ENCODE measurements around the gene ALG9. TPM values are rescaled to one million over a fixed set of nuclear protein-coding genes. Genes with fewer than 3 reads are reported as not detected.
"Not testable (repeated sequence)": the region's sequence is repeated elsewhere in the genome, so short reads cannot be mapped to it uniquely, and the experiment has no call there.

ALG9 gene
- total and polyA plus RNA-seq, 7 experiments from 2014 or later, result 14.1 to 30.2 (median 27.8) TPM

DNA sequence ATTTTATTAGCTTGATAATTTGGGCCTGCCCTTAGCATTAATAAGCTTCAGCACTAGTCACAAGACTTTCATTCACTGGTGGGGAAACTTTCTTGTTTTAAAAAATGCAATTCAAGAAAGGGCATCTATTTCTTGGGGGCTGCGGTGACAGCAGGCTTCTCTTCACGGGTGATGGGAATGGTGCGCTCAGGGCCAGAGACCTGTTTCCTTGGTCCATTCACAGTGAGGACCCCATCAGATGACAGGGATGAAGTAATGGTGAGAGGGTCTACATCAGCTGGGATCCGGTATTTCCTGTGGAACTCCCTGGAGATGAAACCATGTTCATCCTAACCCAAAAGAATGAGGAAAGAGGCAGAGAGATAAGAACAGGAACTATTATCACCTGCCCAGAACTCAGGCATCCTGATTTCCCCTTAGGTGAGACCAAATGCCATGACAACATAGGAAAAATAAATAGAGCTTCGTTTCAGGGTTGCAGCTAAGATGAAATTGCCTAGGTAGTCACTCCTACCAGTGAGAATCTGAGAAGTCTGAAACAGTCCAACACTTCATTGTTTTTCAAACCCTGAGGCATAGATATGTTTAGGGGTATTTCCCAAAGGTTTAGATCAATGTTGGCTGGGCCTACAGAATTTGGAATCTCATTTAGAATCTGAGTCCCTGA is 37.4 kb upstream of the ALG9 start:
- H3K9me3 ChIP-seq (ENCODE audit: control insufficient read depth in 2 of 3, low read length in 3 of 3), result no peaks in the 10 kb centered on the region
- POLR2A ChIA-PET, result no interaction called here
- CTCF ChIA-PET, result interaction anchor here (1.2 kb wide), 1 partner anchor 24 kb away, joined by 3 read pairs; no protein-coding TSS in a partner anchor
- no peaks in the 10 kb centered on the region for H3K4me1 Mint-ChIP-seq
- H3K27ac ChIP-seq (ENCODE audit: low read depth, low read length), result no peak overlapping the region
- peaks cover 0 to 4% (median 1%) of the 10 kb centered on the region in 11 donors for H3K9me3 Mint-ChIP-seq
- H3K36me3 ChIP-seq (ENCODE audit: control insufficient read depth in 2 of 3, insufficient read depth in 3 of 3, low read length in 3 of 3), result no peaks in the 10 kb centered on the region
- DNase-seq, result no peak
- H3K4me3 Mint-ChIP-seq, result no peak overlapping the region
- intact Hi-C loops (cut with micrococcal nuclease), result no loop called here
- peaks cover 0 to 3% of the 10 kb centered on the region in 2 donors for H3K27me3 ChIP-seq (ENCODE audit: control insufficient read depth in 2 of 2, insufficient read depth in 2 of 2, low read length in 2 of 2)
- no peak overlapping the region for H3K27ac Mint-ChIP-seq
- H3K4me3 ChIP-seq (ENCODE audit: low read length), result no peak overlapping the region
- ATAC-seq, result no peak
- H3K4me1 ChIP-seq (ENCODE audit: control insufficient read depth in 2 of 2, insufficient read depth in 2 of 2, low read length in 2 of 2), result no peaks in the 10 kb centered on the region
- peaks cover 22 to 56% (median 28%) of the 10 kb centered on the region in 5 donors for H3K27me3 Mint-ChIP-seq
- peaks cover 0 to 14% (median 5%) of the 10 kb centered on the region in 5 donors for H3K36me3 Mint-ChIP-seq

DNA sequence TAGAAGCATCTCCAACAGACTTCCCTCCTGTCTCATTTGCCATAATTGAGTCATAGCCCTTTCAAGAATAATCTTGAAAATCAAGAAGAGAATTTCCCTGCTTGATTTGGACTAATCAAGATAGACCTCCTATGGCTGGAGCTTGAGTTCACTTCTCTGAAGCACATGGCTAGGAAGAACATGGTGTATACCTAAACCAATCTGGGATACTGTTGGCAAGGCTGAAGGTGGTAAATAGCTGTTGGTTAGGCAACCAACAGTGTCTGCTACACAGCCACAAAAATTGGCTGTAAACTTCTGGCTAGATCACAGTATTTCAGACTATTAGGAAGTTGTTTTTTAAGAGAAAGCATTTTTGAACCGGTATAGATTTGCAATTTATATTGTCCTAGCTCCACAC is 35.3 kb upstream of the ALG9 start:
- peaks cover 0 to 4% (median 1%) of the 10 kb centered on the region in 11 donors for H3K9me3 Mint-ChIP-seq
- H3K4me3 Mint-ChIP-seq, result no peak overlapping the region
- no peaks in the 10 kb centered on the region for H3K4me1 ChIP-seq (ENCODE audit: control insufficient read depth in 2 of 2, insufficient read depth in 2 of 2, low read length in 2 of 2)
- CTCF ChIA-PET, result no interaction called here
- H3K27ac ChIP-seq (ENCODE audit: low read depth, low read length), result no peak overlapping the region
- DNase-seq (no peak), ATAC-seq (no peak)
- H3K4me3 ChIP-seq (ENCODE audit: low read length), result no peak overlapping the region
- H3K36me3 Mint-ChIP-seq, result peaks cover 0 to 30% (median 10%) of the 10 kb centered on the region in 5 donors
- no peaks in the 10 kb centered on the region for H3K9me3 ChIP-seq (ENCODE audit: control insufficient read depth in 2 of 3, low read length in 3 of 3)
- POLR2A ChIA-PET, result no interaction called here
- H3K27me3 Mint-ChIP-seq, result peaks cover 10 to 49% (median 17%) of the 10 kb centered on the region in 5 donors
- no peak overlapping the region for H3K27ac Mint-ChIP-seq
- H3K36me3 ChIP-seq (ENCODE audit: control insufficient read depth in 2 of 3, insufficient read depth in 3 of 3, low read length in 3 of 3), result no peaks in the 10 kb centered on the region
- H3K4me1 Mint-ChIP-seq, result no peaks in the 10 kb centered on the region
- intact Hi-C loops (cut with micrococcal nuclease), result no loop called here
- H3K27me3 ChIP-seq (ENCODE audit: control insufficient read depth in 2 of 2, insufficient read depth in 2 of 2, low read length in 2 of 2), result no peaks in the 10 kb centered on the region

DNA sequence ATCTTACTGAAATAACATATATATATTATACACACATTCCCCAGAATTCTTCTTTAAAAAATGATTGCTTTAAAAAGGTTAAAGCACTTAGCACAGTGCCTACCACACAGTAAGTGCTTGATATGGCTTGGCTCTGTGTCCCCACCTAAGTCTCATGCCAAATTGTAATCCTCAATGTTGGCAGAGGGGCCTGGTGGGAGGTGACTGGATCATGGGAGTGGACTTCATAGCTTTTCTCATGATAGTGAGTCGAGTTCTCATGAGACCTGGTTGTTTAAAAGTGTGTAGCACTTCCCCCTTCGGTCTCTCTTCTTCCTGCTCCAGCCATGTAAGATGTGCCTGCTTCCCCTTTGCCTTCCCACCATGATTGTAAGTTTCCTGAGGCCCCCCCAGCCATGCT is 34.0 kb upstream of the ALG9 start:
- intact Hi-C loops (cut with micrococcal nuclease), result no loop called here
- Mint-ChIP-seq H3K4me1 (no peaks in the 10 kb centered on the region), H3K36me3 (peaks cover 0 to 30% (median 11%) of the 10 kb centered on the region in 5 donors), H3K9me3 (peaks cover 0 to 4% (median 1%) of the 10 kb centered on the region in 11 donors), H3K27me3 (peaks cover 0 to 37% (median 7%) of the 10 kb centered on the region in 5 donors), H3K4me3 (no peak overlapping the region), H3K27ac (no peak overlapping the region)
- no peaks in the 10 kb centered on the region for H3K36me3 ChIP-seq (ENCODE audit: control insufficient read depth in 2 of 3, insufficient read depth in 3 of 3, low read length in 3 of 3)
- ChIA-PET CTCF (interaction anchor here (0.6 kb wide), 1 partner anchor 1496 kb away, joined by 3 read pairs; no protein-coding TSS in a partner anchor), POLR2A (no interaction called here)
- H3K9me3 ChIP-seq (ENCODE audit: control insufficient read depth in 2 of 3, low read length in 3 of 3), result no peaks in the 10 kb centered on the region
- H3K27ac ChIP-seq (ENCODE audit: low read depth, low read length), result no peak overlapping the region
- H3K27me3 ChIP-seq (ENCODE audit: control insufficient read depth in 2 of 2, insufficient read depth in 2 of 2, low read length in 2 of 2), result no peaks in the 10 kb centered on the region
- no peaks in the 10 kb centered on the region for H3K4me1 ChIP-seq (ENCODE audit: control insufficient read depth in 2 of 2, insufficient read depth in 2 of 2, low read length in 2 of 2)
- no peak for ATAC-seq
- no peak overlapping the region for H3K4me3 ChIP-seq (ENCODE audit: low read length)
- no peak for DNase-seq

DNA sequence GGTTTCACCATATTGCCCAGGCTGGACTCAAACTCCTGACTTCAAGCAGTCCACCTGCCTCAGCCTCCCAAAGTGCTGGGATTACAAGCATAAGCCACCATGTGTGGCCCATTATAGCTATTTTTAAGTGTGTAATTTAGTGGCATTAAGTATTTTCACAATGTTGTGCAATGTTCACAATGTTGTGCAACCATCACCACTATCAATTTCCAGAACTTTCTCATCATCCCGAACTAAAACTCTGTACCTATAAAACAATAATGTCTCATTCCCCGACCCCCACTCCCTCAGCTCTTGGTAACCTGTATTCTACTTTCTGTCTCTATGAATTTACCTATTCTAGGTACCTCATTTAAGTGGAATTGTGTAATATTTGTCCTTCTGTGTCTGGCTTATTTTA is 15.5 kb upstream of the ALG9 start:
- peaks cover 0 to 19% (median 8%) of the 10 kb centered on the region in 5 donors for H3K36me3 Mint-ChIP-seq
- no peak for ATAC-seq

DNA sequence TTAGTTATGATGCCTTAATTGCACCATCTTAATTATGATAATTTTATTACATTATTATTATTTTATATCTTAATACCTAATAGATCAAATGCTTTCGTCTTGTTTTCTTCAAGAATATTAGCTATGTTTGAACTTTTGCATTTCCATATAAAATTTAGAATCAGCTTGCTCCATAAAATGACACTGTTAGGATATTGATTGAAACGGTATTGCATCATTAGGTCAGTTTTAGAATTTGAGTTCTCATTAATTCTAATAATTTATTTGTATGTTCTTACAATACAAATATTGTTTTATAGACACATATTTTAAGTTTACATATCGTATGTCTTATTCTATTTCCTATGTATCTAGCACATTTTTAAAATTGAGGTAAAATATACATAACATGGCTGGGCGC is 14.7 kb upstream of the ALG9 start:
- Histone ChIP-seq H3K4me3 (ENCODE audit: low read length) (no peak overlapping the region), H3K27ac (ENCODE audit: low read depth, low read length) (no peak overlapping the region), H3K4me1 (ENCODE audit: control insufficient read depth in 2 of 2, insufficient read depth in 2 of 2, low read length in 2 of 2) (no peaks in the 10 kb centered on the region), H3K36me3 (ENCODE audit: control insufficient read depth in 2 of 3, insufficient read depth in 3 of 3, low read length in 3 of 3) (peaks cover 0 to 11% (median 0%) of the 10 kb centered on the region in 3 experiments), H3K27me3 (ENCODE audit: control insufficient read depth in 2 of 2, insufficient read depth in 2 of 2, low read length in 2 of 2) (no peaks in the 10 kb centered on the region), H3K9me3 (ENCODE audit: control insufficient read depth in 2 of 3, low read length in 3 of 3) (no peaks in the 10 kb centered on the region)
- no peaks in the 10 kb centered on the region for H3K27me3 Mint-ChIP-seq
- ATAC-seq (no peak), DNase-seq (no peak)
- H3K4me1 Mint-ChIP-seq, result peaks cover 0 to 5% (median 0%) of the 10 kb centered on the region in 7 donors
- no peak overlapping the region for H3K4me3 Mint-ChIP-seq
- H3K36me3 Mint-ChIP-seq, result peaks cover 0 to 19% (median 8%) of the 10 kb centered on the region in 5 donors
- intact Hi-C loops (cut with micrococcal nuclease), result no loop called here
- no peak overlapping the region for H3K27ac Mint-ChIP-seq
- ChIA-PET CTCF (interaction anchor here (0.6 to 0.7 kb wide), 2 partner anchors 39 to 41 kb away, joined by 4 to 6 read pairs; no protein-coding TSS in a partner anchor), POLR2A (interaction anchor here (1.1 to 1.5 kb wide), 3 partner anchors 15 to 201 kb away, joined by 3 to 4 read pairs (median 3); partner anchors contain the start of genes ALG9, SDHD and TIMM8B)
- H3K9me3 Mint-ChIP-seq, result no peaks in the 10 kb centered on the region

More for the DNA sequence above, 15.5 kb upstream of the ALG9 start:
- CTCF ChIA-PET, result no interaction called here
- Histone ChIP-seq H3K9me3 (ENCODE audit: control insufficient read depth in 2 of 3, low read length in 3 of 3) (no peaks in the 10 kb centered on the region), H3K27ac (ENCODE audit: low read depth, low read length) (no peak overlapping the region), H3K36me3 (ENCODE audit: control insufficient read depth in 2 of 3, insufficient read depth in 3 of 3, low read length in 3 of 3) (peaks cover 0 to 11% (median 0%) of the 10 kb centered on the region in 3 experiments), H3K4me3 (ENCODE audit: low read length) (no peak overlapping the region), H3K27me3 (ENCODE audit: control insufficient read depth in 2 of 2, insufficient read depth in 2 of 2, low read length in 2 of 2) (no peaks in the 10 kb centered on the region), H3K4me1 (ENCODE audit: control insufficient read depth in 2 of 2, insufficient read depth in 2 of 2, low read length in 2 of 2) (no peaks in the 10 kb centered on the region)
- DNase-seq, result no peak
- no peaks in the 10 kb centered on the region for H3K4me1 Mint-ChIP-seq
- intact Hi-C loops (cut with micrococcal nuclease), result no loop called here
- POLR2A ChIA-PET, result interaction anchor here (1.1 kb wide), 1 partner anchor 200 kb away, joined by 3 read pairs; the partner anchor contains the start of genes SDHD and TIMM8B
- peaks cover 0 to 2% (median 0%) of the 10 kb centered on the region in 5 donors for H3K27me3 Mint-ChIP-seq
- H3K9me3 Mint-ChIP-seq, result no peaks in the 10 kb centered on the region
- no peak overlapping the region for H3K27ac Mint-ChIP-seq
- H3K4me3 Mint-ChIP-seq, result no peak overlapping the region

DNA sequence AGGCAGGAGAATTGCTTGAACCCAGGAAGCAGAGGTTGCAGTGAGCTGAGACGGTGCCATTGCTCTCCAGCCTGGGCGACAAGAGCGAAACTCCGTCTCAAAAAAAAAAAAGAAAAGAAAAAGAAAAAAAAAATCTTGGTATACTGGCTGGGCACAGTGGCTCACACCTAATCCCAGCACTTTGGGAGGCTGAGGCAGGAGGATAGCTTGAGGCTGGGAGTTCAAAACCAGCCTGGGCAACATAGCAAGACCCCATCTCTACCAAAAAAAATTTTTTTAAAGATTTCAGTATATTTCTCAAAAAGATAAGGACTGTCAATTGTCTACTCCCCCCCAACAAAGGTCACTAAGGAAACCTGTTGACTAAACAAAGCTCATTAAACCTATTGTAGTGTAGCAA is 13.7 kb upstream of the ALG9 start:
- CTCF ChIA-PET, result interaction anchor here (0.6 kb wide), 1 partner anchor 20 kb away, joined by 3 read pairs; no protein-coding TSS in a partner anchor
- H3K27ac ChIP-seq (ENCODE audit: low read depth, low read length); H3K4me1 ChIP-seq (ENCODE audit: control insufficient read depth in 2 of 2, insufficient read depth in 2 of 2, low read length in 2 of 2); H3K27ac Mint-ChIP-seq; H3K9me3 Mint-ChIP-seq; DNase-seq; H3K4me3 ChIP-seq (ENCODE audit: low read length); H3K27me3 Mint-ChIP-seq; ATAC-seq; H3K9me3 ChIP-seq (ENCODE audit: control insufficient read depth in 2 of 3, low read length in 3 of 3); H3K27me3 ChIP-seq (ENCODE audit: control insufficient read depth in 2 of 2, insufficient read depth in 2 of 2, low read length in 2 of 2); intact Hi-C loops (cut with micrococcal nuclease); H3K4me3 Mint-ChIP-seq; H3K4me1 Mint-ChIP-seq: not testable (repeated sequence)
- peaks cover 0 to 11% (median 0%) of the 10 kb centered on the region in 3 experiments for H3K36me3 ChIP-seq (ENCODE audit: control insufficient read depth in 2 of 3, insufficient read depth in 3 of 3, low read length in 3 of 3)
- POLR2A ChIA-PET, result interaction anchor here (1.5 kb wide), 1 partner anchor 14 kb away, joined by 4 read pairs; the partner anchor contains the start of gene ALG9
- H3K36me3 Mint-ChIP-seq, result peaks cover 0 to 19% (median 8%) of the 10 kb centered on the region in 5 donors

Data from naive thymus-derived CD4-positive, alpha-beta T cell (primary cell).